KOPT-K1 (cell line): ENCODE data around the gene EFNA1.

Experiments
- H3K27ac ChIP-seq: fragments of 200-600 bp; sonication (generic); 2 replicates; pipeline ENCODE4 v1.5.1; 2016; ENCODE audit warnings: antibody characterized with exemption, mild to moderate bottlenecking, low read depth, low read length; ENCODE audit not compliant: poor library complexity, severe bottlenecking
- H3K36me3 ChIP-seq: fragments of 200-600 bp; sonication (generic); 2 replicates; pipeline ENCODE4 v1.5.1; 2017; ENCODE audit warnings: antibody characterized with exemption, mild to moderate bottlenecking, low read length, moderate library complexity; ENCODE audit not compliant: insufficient read depth
- H3K9me3 ChIP-seq: fragments of 200-600 bp; sonication (generic); 2 replicates; pipeline ENCODE4 v1.5.1; 2017; ENCODE audit warnings: antibody characterized with exemption, low read length, mild to moderate bottlenecking; ENCODE audit not compliant: insufficient read depth, poor library complexity, severe bottlenecking

The EFNA1 gene

DNA sequence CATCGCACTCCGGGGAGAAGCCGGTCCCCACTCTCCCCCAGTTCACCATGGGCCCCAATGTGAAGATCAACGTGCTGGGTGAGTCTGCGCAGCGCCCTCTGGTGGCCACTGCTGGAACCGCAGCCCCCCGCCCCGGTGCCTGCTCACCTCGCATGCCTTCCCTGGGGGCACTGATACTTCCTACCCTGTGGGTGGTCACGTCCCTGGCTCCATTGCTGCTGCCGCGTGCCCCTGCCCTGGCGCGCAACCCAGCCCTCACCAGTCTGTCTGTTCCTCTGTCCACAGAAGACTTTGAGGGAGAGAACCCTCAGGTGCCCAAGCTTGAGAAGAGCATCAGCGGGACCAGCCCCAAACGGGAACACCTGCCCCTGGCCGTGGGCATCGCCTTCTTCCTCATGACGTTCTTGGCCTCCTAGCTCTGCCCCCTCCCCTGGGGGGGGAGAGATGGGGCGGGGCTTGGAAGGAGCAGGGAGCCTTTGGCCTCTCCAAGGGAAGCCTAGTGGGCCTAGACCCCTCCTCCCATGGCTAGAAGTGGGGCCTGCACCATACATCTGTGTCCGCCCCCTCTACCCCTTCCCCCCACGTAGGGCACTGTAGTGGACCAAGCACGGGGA, 41.4 kb upstream of the EFNA1 start:
- H3K27ac ChIP-seq: no peak overlapping the region

DNA sequence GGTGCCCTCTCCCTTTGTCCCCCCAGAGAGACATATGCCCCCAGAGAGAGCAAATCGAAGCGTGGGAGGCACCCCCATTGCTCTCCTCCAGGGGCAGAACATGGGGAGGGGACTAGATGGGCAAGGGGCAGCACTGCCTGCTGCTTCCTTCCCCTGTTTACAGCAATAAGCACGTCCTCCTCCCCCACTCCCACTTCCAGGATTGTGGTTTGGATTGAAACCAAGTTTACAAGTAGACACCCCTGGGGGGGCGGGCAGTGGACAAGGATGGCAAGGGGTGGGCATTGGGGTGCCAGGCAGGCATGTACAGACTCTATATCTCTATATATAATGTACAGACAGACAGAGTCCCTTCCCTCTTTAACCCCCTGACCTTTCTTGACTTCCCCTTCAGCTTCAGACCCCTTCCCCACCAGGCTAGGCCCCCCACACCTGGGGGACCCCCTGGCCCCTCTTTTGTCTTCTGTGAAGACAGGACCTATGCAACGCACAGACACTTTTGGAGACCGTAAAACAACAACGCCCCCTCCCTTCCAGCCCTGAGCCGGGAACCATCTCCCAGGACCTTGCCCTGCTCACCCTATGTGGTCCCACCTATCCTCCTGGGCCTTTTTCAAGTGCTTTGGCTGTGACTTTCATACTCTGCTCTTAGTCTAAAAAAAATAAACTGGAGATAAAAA, 40.7 kb upstream of the EFNA1 start:
- H3K27ac ChIP-seq: no peak overlapping the region
- H3K9me3 ChIP-seq: no peaks in the 10 kb centered on the region
- H3K36me3 ChIP-seq: no peaks in the 10 kb centered on the region

More for the DNA sequence above, 41.4 kb upstream of the EFNA1 start:
- Histone ChIP-seq H3K9me3 (no peaks in the 10 kb centered on the region), H3K36me3 (no peaks in the 10 kb centered on the region)

DNA sequence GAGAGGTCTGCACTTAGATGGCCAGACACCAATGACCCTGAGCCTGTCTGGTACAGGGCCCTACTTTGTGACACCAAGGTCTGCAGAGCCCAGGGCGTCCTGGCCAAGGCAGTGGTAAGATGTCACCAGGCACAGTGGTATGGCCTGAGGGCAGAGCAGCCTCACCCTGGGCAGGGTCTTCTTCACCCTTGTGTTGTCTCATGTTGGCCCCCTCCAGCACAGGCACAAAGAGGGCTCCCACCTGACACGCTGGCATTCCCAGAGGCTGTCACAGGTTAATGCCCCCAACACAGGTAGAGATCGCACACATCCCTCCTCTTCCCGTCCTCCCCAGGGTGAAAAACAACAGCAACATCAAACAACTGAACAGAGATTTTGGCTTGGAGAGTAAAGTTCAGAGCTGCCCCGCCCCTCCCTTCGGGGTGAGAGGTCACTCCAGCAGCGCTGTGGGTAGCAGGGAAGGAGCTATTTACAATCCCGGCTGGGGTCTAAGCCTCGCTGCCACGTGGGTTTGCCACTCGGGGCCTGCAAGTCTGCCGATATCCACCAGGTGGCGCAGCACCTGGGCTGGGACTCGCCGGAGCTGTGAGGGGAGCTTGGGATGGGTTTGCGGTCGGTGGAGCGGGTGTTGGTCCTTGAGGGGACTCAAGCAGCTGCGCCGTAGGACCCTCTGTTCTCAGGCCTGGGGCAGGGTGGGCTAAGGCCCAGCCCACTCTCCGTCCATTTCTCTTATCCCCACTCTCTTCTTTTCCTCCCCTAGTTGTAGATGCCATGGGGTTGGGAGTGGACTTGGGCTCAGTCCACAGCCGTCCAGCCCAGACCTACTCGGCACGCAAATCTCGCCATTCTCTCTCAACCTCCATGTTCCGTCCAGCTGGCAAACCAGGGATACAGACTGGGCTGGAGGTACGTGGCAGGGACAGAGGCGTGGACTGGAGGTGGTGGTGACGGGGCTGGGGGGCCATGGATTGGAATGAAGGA, 36.3 kb upstream of the EFNA1 start:
- no peak overlapping the region for H3K27ac ChIP-seq

DNA sequence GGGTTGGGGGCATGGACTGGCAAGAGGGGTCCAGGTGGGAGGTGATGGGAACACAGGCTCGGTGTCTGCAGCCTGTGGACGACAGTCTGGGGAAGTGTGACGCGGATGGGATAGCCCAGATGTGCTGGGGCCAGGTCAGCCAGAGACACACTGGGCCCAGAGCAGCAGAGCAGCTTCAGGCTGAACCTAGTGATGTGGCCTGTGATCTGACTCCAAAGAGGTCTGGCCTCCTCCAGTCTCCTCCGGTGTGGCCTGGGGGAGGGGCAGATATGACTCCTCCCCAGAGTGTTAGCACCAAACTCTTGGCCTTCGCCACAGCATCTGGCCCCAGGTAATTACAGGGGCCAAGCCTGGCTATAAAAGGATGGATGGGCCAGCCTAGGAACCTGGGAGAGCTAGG, 35.5 kb upstream of the EFNA1 start:
- H3K36me3 ChIP-seq: no peaks in the 10 kb centered on the region
- H3K27ac ChIP-seq: no peak overlapping the region
- H3K9me3 ChIP-seq: no peaks in the 10 kb centered on the region

More for the DNA sequence above, 36.3 kb upstream of the EFNA1 start:
- Histone ChIP-seq H3K36me3 (no peaks in the 10 kb centered on the region), H3K9me3 (no peaks in the 10 kb centered on the region)

DNA sequence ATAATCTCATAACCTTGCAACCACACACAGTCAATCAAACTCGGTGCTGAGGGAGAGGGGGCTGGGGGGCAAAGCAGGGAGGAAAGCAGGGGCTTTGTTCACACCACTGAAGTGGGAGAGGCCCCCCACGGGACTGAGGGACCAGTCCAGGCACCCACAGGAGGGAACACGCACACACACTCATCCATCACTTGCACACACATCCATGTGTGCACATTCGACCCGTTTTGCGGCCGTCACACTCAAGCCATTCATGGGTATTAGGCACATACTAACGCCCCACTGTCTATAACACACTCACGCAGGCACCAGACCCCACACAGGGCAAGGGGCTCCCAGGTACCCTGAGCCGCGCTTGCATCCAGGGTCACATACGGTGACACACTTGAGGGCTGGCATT, 35.0 kb upstream of the EFNA1 start:
- Histone ChIP-seq H3K36me3 (no peaks in the 10 kb centered on the region), H3K9me3 (no peaks in the 10 kb centered on the region), H3K27ac (no peak overlapping the region)

DNA sequence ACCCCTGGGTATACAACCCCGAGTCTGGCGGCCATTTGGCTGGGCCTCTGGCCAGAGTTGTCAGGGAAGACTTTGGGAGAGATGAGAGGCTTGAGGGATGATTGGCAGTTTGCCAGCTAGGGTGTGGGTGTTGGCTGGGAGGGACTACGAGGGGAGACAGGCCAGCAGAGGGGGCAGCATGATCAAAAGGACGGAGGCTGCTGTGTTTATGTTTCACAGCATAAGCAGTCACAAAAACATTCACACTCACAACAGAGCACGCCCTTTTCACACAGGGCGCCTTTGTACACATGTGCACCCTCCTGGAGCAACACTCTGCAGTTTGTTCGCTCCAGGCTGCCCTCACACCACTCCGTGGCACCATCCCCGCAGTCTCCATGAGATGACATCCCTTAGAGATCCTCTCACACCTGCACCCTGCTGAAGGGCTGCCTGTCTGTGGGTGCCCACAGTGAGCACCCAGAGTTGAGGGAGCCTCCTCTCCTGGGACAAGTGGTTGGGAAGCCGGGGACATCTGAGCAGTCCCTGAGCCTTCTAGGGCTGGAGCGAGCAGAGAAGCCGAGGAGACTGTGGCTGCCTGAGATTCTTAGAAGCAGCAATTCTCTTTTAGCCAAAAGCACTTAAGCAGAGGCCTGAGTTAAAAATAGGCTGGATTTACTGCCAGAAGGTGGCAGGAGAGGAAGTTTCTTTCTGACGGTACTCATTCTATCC, 33.6 kb upstream of the EFNA1 start:
- Histone ChIP-seq H3K9me3 (no peaks in the 10 kb centered on the region), H3K36me3 (no peaks in the 10 kb centered on the region), H3K27ac (no peak overlapping the region)

DNA sequence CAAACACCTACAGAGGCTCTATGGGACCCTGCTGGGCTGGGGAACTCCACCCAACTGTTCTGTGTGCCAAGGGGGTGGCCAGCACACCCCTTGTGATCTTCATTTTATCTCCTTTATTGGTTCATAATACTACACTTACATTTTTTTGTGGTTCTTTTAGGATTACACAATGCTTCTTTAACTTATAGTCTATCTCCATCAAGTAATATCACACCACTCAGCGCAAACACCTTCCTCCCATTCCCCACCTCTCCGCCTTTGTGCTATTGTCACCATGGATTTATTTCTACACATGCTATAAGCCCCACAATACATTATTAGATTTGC, 33.1 kb upstream of the EFNA1 start:
- no peak overlapping the region for H3K27ac ChIP-seq

DNA sequence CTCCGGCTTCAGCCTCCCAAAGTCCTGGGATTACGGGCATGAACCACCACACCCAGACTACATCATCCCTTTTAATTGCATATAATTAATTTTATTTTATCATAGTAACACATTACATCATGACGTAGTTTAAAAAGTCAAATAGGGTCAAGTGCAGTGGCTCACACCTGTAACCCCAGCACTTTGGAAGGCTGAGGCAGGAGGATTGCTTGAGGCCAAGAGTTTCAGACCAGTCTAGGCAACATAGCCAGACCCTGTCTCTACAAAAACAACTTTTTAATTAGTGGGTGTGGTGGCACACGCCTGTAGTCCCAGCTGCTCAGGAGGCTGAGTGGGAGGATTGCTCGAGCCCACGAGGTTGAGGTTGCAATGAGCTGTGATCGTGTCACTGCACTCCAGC, 28.3 kb upstream of the EFNA1 start:
- no peak overlapping the region for H3K27ac ChIP-seq
- H3K36me3 ChIP-seq: no peaks in the 10 kb centered on the region
- H3K9me3 ChIP-seq: no peaks in the 10 kb centered on the region

More for the DNA sequence above, 33.1 kb upstream of the EFNA1 start:
- no peaks in the 10 kb centered on the region for H3K9me3 ChIP-seq
- no peaks in the 10 kb centered on the region for H3K36me3 ChIP-seq

DNA sequence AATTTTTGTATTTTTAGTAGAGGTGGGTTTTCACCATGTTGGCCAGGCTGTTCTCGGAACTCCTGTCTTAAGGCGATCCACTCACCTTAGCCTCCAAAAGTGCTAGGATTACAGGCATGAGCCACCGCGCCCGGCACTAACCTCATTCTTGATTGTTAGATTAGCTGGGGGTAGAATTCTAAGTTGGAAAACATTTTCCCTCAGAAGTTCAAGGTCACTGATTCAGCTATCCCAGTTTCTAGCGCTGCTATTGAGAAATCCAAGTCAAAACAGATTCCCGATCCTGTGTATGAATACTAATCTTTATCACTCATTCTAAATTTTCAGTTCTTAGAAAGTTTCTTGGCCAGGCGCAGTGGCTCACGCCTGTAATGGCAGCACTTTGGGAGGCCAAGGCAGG, 24.4 kb upstream of the EFNA1 start:
- H3K27ac ChIP-seq: no peak overlapping the region
- no peaks in the 10 kb centered on the region for H3K9me3 ChIP-seq
- no peaks in the 10 kb centered on the region for H3K36me3 ChIP-seq

DNA sequence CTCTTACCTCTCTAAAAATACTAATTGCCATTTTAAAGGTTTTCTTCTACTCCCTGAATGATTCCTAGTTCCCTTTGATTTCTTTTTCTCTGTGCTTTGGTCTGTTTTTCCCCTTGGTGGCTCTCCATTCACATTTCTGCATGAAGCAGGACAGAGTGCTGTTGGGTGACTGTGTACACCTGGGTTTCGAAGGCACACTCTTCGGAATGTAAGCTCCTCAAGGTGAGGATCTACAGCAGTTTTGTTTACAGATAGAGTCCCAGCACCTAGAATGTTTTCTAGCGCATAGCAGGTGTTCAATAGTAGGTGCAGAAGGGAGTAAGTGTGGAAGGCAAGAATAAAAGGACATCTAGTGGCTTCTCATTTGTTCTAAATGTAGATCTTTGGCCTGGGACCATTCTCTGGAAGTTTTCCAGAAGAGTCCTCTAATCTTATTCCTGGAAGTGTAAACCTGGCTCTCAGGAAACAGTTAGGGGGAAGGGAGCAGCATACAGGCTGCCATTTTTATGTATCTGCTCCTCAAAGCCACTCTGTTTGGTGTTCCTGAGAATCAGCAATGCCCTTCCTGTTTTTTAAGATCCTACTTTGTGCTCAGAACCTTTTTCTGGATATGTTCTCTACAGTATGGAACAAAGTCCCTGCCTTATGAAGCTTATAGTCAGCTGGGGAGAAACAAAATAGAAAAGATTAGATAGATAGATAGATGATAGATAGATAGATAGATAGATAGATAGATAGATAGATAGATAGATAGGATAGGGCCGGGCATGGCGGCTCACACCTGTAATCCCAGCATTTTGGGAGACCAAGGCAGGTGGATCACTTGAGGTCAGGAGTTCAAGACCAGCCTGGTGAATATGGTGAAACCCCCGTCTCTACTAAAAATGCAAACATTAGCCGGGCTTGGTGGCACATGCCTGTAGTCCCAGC, 22.8 kb upstream of the EFNA1 start:
- no peak overlapping the region for H3K27ac ChIP-seq
- no peaks in the 10 kb centered on the region for H3K36me3 ChIP-seq
- H3K9me3 ChIP-seq: no peaks in the 10 kb centered on the region

DNA sequence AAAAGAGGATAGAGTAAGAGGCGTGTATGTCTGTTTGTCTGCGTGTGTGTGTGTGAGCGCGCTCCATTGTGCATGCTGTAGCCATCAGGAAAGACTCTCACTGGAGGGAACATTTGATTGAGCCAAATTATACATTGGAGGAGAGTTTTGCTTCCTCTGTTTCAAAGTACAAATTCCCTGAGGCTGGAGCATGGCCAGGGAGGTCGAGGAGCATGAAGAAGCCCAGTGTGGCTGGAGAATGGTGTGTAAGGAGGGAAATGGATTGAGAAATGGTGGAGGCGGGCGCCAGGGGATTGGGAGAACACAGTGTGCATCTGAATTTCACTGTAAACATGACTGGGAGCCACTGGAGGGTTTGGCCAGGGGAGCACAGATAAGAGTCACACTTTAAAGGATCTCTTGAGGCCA, 22.1 kb upstream of the EFNA1 start:
- H3K36me3 ChIP-seq: no peaks in the 10 kb centered on the region
- H3K9me3 ChIP-seq: no peaks in the 10 kb centered on the region
- no peak overlapping the region for H3K27ac ChIP-seq

DNA sequence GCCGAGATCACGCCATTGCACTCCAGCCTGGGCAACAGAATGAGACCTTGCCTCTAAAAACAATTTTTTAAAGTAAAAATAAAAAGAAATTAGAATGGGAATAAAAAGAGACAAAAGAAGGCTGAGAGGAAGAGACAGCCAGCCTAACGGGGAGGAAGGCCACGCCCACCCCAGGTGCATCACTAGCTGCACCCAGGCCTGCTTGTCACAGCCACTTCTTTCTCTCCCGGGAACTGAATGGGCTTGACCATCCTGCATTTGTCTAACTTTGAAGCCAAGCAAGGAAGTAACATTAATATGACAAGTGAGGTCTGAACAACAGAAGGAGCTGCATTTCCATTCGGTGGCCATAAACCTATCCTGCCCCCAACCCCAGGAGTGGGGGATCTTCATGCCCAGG, 20.8 kb upstream of the EFNA1 start:
- H3K36me3 ChIP-seq: no peaks in the 10 kb centered on the region
- H3K27ac ChIP-seq: no peak overlapping the region
- H3K9me3 ChIP-seq: no peaks in the 10 kb centered on the region

DNA sequence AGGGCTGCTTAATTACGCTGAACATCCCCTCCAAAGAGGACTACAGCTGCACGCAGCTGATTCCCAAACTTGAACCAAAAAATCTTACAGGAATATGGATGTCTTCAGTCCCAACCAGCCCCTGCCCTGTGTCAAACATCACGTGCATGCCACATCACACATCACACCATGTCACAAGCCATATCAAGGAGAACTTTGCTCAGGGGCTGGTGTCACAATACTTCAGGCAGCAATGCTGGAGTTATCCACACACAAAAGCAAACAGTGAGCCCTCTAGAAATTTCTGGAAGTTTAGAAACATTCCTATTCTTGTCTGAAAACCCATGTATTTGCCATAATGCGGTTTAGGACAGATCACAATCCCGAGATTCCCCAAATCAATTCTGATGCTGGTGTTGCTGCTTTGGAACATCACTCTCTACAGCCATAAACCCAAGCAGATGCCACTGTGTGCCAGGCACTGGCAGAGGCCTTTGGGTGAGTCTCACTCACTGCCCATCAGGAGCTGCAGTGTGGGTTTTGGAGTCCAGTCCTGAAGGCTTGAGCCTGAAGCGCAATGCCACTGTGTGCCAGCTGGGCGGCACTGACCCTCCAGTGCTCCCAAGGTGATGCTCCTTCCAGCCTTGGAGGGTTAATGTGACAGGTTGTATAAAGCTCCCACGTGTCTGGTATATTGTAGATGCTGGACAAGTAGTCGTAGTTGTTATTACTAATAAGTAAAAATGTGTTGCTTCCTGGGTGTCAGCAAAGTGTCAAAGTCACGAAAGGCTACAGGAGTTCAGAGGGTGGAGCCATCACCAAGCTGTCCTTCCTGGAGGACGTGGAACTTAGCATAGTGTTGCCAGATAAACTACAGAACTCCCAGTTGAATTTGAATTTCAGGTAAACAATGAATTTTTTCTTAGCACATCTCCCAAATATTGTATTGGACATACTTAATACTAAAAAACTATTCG, 20.1 kb upstream of the EFNA1 start:
- H3K36me3 ChIP-seq: no peaks in the 10 kb centered on the region
- no peaks in the 10 kb centered on the region for H3K9me3 ChIP-seq
- no peak overlapping the region for H3K27ac ChIP-seq
